Measurements from ENCODE around the gene MEGF6. TPM values are rescaled to one million over a fixed set of nuclear protein-coding genes. Genes with fewer than 3 reads are reported as not detected.

The MEGF6 gene
- total and polyA plus RNA-seq, 9 of the 15 experiments (the other 6 are each of a cell fraction or from before 2014, with no cell fraction given), result 0.03 to 1.7 (median 0.24) TPM; not detected in 3

DNA sequence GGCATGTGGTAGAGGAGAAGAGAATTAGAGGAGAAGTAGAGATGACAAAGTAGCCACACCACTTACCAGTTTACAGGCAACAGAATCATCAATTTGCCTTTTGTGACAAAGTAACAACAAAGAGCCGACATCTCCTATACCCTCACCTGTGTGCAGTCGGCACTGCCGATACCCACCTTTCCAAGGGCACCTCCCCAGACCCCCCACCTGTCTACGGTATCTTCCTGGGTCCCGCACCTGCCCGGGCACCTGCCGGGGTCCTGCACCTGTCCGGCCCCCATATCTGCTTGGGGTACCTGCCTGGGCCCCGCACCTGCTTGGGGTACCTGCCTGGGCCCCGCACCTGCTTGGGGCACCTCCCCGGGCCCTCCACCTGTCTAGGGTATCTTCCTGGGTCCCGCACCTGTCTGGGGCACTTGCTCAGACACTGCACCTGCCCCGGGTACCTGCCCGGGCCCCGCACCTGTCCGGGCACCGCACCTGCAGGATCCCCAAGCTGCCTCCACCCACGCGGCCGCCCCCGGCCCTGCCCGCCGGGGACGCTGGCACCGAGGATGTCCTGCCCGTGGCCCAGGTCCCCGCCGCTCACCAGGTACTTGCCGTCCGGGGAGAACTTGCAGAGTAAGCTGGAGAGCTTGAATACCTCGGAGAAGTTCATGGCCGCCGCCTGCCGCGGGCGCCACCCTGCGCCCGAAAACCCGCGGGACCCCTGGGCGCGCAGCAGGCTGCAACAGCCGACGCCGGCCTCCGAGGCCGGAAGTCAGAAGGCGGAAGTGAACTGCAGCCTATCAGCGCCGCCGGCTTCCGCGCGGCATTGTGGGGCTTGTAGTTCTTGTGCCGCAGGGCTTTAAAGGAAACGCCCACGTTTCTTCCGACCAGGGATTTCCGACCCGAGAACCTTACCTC, 38.3 kb upstream of the MEGF6 start, which contains the start of gene WRAP73 (continued):
- TF ChIP-seq CHD7 (IDR thresholded peaks at IDR 0.05; ENCODE audit: low read depth, low read length) (no peak), SRSF7 (optimal IDR thresholded peaks at IDR 0.05; ENCODE audit: low read depth, low read length) (no peak), THAP7 (CRISPR knock-in tag; IDR thresholded peaks at IDR 0.05) (no peak), NBN (IDR thresholded peaks at IDR 0.05; ENCODE audit: low read depth) (no peak), DDX20 (tag; IDR thresholded peaks at IDR 0.05; ENCODE audit: low read depth) (no peak), ZNF23 (CRISPR knock-in tag; IDR thresholded peaks at IDR 0.05) (no peak), ZNF75A (CRISPR knock-in tag; IDR thresholded peaks at IDR 0.05) (no peak), KAT2B (IDR thresholded peaks at IDR 0.05; ENCODE audit: low read depth, low read length) (no peak), ZFP91 (CRISPR knock-in tag; IDR thresholded peaks at IDR 0.05) (peak; percentile 71), SNIP1 (IDR thresholded peaks at IDR 0.05; ENCODE audit: low read depth) (no peak)
- TF ChIP-seq, protein P1, sequence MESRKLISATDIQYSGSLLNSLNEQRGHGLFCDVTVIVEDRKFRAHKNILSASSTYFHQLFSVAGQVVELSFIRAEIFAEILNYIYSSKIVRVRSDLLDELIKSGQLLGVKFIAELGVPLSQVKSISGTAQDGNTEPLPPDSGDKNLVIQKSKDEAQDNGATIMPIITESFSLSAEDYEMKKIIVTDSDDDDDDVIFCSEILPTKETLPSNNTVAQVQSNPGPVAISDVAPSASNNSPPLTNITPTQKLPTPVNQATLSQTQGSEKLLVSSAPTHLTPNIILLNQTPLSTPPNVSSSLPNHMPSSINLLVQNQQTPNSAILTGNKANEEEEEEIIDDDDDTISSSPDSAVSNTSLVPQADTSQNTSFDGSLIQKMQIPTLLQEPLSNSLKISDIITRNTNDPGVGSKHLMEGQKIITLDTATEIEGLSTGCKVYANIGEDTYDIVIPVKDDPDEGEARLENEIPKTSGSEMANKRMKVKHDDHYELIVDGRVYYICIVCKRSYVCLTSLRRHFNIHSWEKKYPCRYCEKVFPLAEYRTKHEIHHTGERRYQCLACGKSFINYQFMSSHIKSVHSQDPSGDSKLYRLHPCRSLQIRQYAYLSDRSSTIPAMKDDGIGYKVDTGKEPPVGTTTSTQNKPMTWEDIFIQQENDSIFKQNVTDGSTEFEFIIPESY (CRISPR knock-in tag; IDR thresholded peaks at IDR 0.05), result no peak; the same call in 1 of the 2 replicates

Measured in K562 (cell line).